ENCODE results near the gene IPO5. TPM values are rescaled to one million over a fixed set of nuclear protein-coding genes. Genes with fewer than 3 reads are reported as not detected.

The IPO5 gene
- total and polyA plus RNA-seq, 2 experiments from 2014 or later: 55.5 to 119 TPM

DNA sequence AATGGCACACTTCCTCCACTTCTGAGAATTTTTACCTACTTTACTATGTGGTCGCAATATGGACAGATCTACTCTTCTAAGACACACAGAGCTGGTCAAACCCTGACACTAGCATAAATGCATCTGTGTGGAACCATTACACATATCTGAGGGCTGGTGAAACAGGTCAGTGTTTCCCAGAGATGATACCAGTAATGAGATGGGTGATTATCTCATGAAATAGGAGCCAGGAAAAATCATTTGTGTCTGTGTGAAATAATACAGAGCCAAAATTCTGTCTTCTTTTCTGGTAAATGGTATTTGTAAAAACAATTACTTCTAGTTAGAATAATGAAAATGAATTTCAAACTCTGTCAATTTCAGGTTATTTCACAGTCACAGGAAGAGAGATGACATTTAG is 117.8 kb downstream of the IPO5 start:
- no peaks in the 10 kb centered on the region for H3K4me1 ChIP-seq (ENCODE audit: low read depth)
- TF ChIP-seq, protein P1, sequence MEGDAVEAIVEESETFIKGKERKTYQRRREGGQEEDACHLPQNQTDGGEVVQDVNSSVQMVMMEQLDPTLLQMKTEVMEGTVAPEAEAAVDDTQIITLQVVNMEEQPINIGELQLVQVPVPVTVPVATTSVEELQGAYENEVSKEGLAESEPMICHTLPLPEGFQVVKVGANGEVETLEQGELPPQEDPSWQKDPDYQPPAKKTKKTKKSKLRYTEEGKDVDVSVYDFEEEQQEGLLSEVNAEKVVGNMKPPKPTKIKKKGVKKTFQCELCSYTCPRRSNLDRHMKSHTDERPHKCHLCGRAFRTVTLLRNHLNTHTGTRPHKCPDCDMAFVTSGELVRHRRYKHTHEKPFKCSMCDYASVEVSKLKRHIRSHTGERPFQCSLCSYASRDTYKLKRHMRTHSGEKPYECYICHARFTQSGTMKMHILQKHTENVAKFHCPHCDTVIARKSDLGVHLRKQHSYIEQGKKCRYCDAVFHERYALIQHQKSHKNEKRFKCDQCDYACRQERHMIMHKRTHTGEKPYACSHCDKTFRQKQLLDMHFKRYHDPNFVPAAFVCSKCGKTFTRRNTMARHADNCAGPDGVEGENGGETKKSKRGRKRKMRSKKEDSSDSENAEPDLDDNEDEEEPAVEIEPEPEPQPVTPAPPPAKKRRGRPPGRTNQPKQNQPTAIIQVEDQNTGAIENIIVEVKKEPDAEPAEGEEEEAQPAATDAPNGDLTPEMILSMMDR (IDR thresholded peaks at IDR 0.05; ENCODE audit: low read depth, low read length): no peak
- no peak for DNase-seq (ENCODE audit: low read depth in 1 of 2, low spot score in 1 of 2)

DNA sequence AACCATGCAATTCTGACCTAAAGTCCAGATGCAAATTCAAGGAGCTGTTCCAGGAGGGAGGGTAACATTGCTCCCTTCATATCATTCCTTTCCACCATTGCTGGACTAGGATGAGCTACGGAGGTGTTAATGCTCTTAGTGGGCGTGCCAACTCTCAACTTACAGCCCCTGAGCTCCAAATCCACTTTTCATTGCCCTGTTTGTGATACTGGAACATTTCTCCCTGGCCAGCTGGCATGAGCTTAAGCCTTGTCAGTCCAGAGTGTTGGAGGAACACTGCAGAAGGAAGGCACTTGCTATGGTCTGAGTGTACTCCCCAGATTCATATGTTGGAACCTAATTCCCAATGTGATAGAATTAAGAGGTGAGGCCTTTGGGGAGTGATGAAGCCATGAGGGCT is 119.0 kb downstream of the IPO5 start:
- no peak for DNase-seq (ENCODE audit: low read depth in 1 of 2, low spot score in 1 of 2)
- Histone ChIP-seq H3K36me3 (no peaks in the 10 kb centered on the region), H3K4me1 (ENCODE audit: low read depth) (no peaks in the 10 kb centered on the region), H3K4me3 (no peak overlapping the region), H3K27me3 (no peaks in the 10 kb centered on the region), H3K27ac (no peak overlapping the region), H3K9me3 (ENCODE audit: low read depth) (no peaks in the 10 kb centered on the region)
- TF ChIP-seq, protein P1 (IDR thresholded peaks at IDR 0.05; ENCODE audit: low read depth, low read length): no peak

More for the DNA sequence above, 117.8 kb downstream of the IPO5 start:
- Histone ChIP-seq H3K4me3 (no peak overlapping the region), H3K36me3 (no peaks in the 10 kb centered on the region), H3K9me3 (ENCODE audit: low read depth) (no peaks in the 10 kb centered on the region), H3K27ac (no peak overlapping the region), H3K27me3 (no peaks in the 10 kb centered on the region)

Other genes starting within 250 kb of the IPO5 start
- 34.1 and 43.2 TPM in 2 replicates for gene FARP1, start 189.4 kb downstream of the IPO5 start, total RNA-seq
- 44.2 and 52.1 TPM in 2 replicates for gene FARP1, start 189.4 kb downstream of the IPO5 start, polyA plus RNA-seq
- not detected in 2 replicates for gene RNF113B, start 223.6 kb downstream of the IPO5 start, total RNA-seq
- 0.10 TPM in 1 of 2 replicates, not detected in the other for gene RNF113B, start 223.6 kb downstream of the IPO5 start, polyA plus RNA-seq

All from cardiac muscle cell (in vitro differentiated cells and primary cell).